ENCODE data around the gene ABCC10.
"Not testable (repeated sequence)": the region's sequence is repeated elsewhere in the genome, so short reads cannot be mapped to it uniquely, and the experiment has no call there.

The ABCC10 gene

GRCh38 chr6:43408259-43408658 is 19.1 kb upstream of the ABCC10 start:
- no peak for DNase-seq (ENCODE audit: low read depth)

- DNase-seq (ENCODE audit: low read depth) = not testable (repeated sequence)
These were observed 16.6 kb upstream of the ABCC10 start for GRCh38 chr6:43410776-43411175.

DNA sequence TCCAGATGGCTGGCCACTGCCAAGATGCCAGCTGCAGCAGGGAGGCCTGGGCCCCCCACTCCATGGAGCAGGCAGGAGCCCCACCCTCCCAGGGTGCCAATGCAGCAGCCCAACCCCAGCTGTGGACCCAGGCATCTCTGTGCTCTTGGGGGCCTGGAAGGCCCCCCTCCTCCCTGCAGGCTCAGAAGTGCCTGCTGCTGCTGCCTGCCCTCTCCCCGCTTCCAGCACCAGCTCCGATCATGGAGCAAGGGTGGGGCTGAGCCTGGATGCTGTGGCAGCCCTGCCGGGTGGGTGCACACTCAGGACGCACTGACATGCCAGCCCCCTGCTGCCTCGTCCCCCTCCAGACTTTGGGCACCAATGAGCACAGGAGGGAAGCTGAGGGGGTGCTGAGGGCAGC is 14.8 kb upstream of the ABCC10 start:
- no peak for DNase-seq (ENCODE audit: low read depth)

DNA sequence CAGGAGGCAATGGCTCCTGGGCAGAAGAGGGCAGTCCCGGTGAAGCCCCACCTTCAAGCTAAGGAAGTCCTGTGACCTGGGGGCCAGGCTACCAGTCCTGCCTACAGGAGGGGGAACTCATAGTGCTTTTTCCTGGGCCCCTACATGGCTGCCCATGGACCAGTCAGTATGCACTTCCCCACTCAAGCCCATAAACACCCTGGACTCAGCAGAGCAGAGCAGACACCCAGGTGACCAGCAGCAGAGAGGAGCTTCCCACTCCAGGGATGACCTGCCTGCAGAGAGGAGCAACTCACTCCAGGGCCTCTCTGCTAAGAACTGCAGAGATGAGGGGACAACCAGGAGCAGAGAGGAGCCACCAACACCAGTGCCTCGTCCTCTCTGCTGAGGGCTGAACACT is 14.3 kb upstream of the ABCC10 start:
- no peak for DNase-seq (ENCODE audit: low read depth)

DNA sequence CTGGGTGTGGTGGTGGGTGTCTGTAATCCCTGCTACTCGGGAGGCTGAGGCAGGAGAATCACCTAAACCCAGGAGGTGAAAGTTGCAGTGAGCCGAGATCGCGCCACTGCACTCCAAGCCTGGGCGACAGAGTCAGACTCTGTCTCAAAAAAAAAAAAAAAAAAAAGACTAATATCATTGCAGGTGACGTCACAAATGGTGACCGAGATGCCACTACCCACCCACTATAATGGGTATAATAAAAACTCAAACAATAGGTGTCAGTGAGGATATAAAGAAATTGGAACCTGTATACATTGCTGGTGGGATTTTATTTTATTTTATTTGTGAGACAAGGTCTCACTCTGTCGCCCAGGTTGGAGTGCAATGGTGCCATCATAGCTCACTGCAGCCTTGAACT is 12.1 kb upstream of the ABCC10 start:
- DNase-seq (ENCODE audit: low read depth) = not testable (repeated sequence)

DNA sequence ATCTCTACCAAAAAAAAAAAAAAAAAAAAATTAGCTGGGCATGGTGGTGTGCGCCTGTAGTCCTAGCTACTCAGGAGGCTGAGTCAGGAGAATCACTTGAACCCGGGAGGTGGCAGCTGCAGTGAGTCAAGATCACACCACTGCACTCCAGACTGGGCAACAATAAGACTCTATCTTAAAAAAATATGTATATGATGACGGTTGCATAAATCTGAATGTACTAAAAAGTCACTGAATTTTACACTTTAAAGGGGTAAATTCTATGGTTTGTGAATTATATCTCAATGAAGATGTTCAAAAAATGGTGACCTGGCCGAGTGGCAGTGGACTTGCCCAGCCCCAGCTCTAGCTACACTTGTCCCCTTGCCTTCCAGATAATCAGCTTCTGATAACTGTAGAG is 10.4 kb upstream of the ABCC10 start:
- no peak for DNase-seq (ENCODE audit: low read depth)

DNA sequence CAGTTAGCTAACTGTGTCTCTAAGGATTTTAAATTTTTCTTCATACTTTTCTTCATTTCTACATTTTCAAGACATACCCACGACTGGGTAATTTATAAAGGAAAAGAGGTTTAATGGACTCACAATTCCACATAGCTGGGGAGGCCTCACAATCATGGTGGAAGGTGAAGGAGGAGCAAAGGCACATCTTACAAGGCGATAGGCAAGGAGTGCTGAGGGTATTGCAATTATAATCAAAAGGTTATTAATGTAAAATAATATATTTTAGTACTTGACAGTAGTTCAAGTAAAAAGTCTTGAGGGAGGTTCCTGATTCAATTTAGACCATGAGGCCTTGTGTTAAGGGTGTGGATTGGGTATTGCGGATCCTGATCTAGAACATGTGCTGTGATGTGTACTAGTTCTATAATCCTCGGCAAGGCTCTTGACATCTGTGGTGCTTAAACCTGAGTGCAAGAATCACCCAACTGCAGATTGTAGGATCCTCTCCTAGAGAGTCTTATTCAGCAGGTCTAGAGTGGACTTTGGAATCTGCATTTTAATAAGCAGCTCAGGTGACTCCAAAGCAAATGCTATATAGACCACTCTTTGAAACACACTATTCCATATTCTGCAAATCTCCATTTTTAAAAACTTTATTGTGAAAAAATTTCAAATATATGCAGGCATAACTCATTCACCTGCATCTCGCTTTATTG is 7.2 kb upstream of the ABCC10 start:
- no peak for DNase-seq (ENCODE audit: low read depth)

DNA sequence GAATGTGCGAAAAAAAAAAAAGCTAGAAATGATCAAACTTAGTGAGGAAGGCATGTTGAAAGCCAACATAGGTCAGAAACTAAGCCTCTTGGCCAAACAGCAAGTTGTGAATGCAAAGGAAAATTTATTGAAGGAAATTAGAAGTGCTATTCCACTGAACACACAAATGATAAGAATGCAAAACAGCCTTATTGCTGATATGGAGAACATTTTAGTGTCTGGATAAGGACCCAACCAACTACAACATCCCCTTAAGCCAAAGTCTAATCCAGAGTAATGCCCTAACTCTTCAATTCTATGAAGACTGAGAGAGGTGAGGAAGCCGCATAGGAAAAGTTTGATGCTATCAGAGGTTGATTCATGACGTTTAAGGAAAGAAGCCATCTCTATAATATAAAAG is 5.5 kb upstream of the ABCC10 start:
- DNase-seq (ENCODE audit: low read depth) = no peak

DNA sequence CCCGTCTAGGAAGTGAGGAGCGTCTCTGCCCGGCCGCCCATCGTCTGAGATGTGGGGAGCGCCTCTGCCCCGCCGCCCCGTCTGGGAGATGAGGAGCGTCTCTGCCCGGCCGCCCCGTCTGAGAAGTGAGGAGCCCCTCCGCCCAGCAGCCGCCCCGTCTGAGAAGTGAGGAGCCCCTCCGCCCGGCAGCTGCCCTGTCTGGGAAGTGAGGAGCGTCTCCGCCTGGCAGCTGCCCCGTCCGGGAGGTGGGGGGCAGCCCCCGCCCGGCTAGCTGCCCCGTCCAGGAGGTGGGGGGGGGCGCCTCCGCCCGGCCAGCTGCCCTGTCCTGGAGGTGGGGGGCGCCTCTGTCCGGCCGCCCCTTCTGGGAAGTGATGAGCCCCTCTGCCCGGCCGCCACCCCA is 2.3 kb upstream of the ABCC10 start:
- not testable (repeated sequence) for DNase-seq (ENCODE audit: low read depth)

GRCh38 chr6:43426928-43427405 is 374 bp upstream of the ABCC10 start:
- no peak for DNase-seq (ENCODE audit: low read depth)

- DNase-seq (ENCODE audit: low read depth) = no peak
These were observed 800 bp downstream of the ABCC10 start for GRCh38 chr6:43428112-43428570.

DNA sequence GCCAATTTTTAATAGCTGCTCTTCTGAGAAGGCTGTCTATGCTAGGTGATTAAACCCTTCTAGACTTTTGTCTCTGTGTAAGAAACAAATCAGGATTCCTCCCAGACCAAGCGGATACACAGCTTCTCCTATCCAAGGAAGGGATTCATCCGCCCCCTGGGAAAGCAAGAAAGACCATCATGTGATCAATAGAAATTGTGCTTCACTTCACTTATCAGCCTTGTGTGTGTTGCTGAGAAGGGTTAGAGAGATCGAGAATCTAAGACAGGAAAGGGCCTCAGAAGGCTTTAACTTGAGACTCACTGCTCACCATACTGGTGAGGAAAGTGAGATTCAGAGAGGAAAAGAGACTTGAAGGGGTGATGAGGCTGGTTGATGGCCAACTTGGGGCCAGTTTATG is 1.5 kb downstream of the ABCC10 start:
- no peak for DNase-seq (ENCODE audit: low read depth)

GRCh38 chr6:43432009-43432945 is 4.9 kb downstream of the ABCC10 start:
- DNase-seq (ENCODE audit: low read depth) = no peak

DNA sequence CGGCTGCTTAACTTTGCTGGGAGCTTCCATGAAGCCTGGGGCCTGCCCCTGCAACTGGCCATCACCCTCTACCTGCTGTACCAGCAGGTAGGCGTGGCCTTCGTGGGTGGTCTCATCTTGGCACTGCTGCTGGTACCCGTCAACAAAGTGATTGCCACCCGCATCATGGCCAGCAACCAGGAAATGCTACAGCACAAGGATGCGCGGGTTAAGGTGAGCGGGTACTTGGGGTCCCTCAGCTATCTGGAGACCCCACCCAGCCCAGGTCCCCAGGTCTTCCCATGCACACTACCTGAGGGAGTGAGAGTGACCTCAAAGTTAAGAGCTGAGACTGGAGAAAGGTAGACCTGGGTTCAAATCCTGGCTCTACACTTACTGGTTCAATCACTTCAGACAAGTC is 5.8 kb downstream of the ABCC10 start:
- DNase-seq (ENCODE audit: low read depth) = no peak

DNA sequence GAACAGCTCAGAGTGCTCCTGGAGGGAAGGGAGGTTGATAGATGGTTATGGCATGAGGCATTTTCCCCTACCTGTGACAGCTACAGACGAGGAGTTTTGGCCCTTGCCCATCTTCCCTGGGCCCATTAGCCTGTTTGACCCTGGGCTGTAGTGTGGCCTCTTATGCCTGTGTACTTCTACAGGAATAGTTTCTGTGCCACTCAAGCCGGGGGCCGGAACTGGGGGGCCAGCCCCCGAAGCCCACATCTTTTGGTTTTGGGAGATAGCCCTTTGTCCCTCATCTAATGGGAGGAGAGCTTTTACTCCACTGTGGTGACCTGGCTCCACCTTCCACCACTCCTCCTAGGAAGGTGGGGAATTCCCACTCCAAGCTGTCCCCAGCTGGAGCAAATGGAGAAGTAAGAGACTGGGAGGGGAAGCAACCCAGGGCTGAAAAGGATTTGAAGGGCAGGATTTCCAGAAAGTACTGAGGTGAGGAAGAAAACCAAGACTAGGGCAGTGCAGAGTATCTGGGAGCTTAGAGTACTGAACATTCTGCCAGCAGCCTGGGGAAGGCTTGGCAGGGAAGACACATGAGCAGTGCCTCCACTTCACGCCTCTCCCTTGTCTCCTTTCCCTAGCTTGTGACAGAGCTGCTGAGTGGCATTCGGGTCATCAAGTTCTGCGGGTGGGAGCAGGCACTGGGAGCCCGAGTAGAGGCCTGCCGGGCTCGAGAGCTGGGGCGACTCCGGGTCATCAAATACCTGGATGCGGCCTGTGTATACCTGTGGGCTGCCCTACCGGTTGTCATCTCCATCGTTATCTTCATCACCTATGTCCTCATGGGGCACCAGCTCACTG is 6.9 kb downstream of the ABCC10 start:
- DNase-seq (ENCODE audit: low read depth) = no peak

DNA sequence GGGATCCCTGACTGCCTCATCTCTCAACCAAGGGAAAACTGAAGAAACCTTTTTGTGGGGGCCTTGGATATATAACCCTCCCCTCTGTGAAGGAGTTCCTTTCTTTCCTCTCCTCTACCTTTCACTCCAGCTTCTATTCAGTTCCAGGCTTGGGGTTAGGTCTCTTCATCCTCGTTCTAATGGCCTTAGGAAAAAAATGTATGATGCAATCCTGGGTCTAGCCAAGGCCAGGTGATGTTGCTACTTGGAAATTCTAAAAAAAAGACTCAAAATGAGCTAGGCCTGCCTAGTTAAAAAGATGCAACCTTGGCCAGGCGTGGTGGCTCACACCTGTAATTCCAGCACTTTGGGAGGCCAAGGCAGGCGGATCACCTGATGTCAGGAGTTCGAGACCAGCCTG is 7.6 kb downstream of the ABCC10 start:
- DNase-seq (ENCODE audit: low read depth) = no peak

DNA sequence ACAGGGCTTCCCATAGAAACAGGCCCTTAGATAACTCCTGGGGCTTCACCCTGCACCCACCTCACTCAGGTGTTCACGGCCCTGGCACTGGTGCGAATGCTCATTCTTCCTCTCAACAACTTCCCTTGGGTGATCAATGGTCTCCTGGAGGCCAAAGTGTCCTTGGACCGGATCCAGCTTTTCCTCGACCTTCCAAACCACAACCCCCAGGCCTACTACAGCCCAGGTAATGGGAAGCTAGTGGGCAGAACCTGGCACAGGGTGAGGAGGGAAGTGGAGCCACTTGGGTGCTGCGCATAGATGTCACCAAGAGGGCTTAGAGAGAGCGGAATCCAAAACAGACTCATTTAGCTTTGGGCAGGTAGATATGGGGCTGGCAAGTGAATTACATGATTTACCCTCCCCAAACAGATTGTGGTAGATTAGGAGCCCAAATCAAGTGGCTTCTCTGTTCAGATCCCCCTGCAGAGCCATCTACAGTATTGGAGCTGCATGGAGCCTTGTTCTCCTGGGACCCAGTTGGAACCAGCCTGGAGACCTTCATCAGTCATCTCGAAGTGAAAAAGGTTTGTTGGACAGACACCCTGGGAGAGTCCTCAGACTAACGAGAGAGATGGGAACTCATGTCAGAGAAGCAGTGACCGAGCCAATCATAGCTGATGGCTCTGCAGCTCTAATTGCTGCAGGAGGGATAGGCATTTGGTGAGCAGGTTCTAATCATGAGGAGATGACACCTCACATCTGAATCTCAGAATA is 8.5 kb downstream of the ABCC10 start:
- DNase-seq (ENCODE audit: low read depth) = no peak

DNA sequence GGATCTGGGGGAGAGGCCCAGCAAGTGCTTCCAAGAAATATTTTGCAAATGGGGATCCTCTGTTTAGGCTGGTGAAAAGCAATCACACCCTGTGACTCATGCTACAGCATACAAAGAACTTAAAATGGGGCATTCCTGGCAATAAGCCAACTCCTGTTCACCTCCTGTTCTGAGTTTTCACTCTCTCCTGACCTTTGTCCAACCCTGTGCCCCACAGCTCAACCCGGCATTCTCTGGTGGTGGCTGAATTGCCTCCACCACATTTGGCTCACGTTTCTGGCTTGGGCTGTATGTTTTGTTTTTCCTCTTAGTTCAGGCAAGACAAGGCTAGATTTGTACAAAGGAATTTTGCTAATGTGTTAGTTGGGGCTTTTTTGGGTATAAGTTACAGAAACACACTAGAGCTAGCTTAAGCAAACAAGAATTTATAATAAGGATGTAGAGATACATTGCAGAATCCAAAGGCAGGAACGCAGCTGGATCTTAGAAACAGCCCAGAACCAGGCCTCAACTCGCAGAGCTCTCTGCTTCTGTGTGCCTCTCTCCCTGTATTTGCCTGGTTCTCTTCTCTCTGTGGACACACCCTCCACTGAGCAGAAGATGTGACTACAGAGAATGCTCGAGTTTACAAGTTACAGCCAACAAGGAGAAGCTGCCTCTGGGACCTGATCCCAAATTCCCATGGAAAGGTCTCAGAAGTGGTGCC is 9.4 kb downstream of the ABCC10 start:
- no peak for DNase-seq (ENCODE audit: low read depth)

DNA sequence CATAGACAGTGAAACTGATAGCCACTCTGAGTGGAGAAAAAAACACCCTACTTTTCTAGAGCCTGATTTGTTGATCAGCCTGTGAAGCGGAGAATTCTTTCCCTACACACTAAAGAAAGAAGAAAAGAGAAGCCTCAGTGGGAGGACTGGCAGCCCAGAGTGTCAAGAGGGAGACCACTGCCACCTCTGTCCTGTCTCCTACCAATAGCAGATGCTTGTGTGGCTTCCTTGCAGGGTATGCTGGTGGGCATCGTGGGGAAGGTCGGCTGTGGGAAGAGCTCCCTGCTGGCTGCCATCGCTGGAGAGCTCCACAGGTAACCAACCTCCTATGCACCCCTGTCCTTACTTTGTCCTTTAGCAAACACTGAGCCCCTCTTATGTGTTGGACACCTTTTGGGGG is 10.4 kb downstream of the ABCC10 start:
- no peak for DNase-seq (ENCODE audit: low read depth)

GRCh38 chr6:43442935-43443334 is 15.6 kb downstream of the ABCC10 start:
- no peak for DNase-seq (ENCODE audit: low read depth)

DNA sequence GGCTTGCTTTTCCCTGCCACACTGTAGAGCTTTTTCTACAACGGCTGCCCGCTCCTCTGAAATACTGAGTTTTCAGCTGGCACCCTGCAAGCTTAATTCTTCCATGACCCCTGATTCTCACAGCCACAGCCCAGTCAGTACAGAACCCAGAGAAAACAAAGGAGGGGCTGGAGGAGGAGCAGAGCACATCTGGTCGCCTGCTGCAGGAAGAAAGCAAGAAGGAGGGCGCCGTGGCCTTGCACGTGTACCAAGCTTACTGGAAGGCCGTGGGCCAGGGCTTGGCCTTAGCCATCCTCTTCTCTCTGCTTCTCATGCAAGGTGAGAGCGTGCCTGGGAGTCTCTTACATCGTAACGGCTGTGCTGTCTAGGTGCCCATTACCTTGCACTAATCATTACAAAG is 16.7 kb downstream of the ABCC10 start:
- no peak for DNase-seq (ENCODE audit: low read depth)
